ENCODE measurements around the gene DMC1. TPM values are rescaled to one million over a fixed set of nuclear protein-coding genes. Genes with fewer than 3 reads are reported as not detected.

DMC1 gene
- total RNA-seq, 1 experiment from 2014 or later, result 4.4 TPM

- no peak for TF ChIP-seq CTCF (IDR thresholded peaks at IDR 0.05; ENCODE audit: unreplicated experiment)
- H3K4me3 Mint-ChIP-seq (ENCODE audit: low read depth, unreplicated experiment), result no peak overlapping the region
- no TSS peak for BruUV-seq (replicated peaks)
- intact Hi-C loops (cut with micrococcal nuclease; ENCODE audit: unreplicated experiment), result no loop called here
- no peak overlapping the region for H3K27ac Mint-ChIP-seq (ENCODE audit: unreplicated experiment)
- DNase-seq, result no peak
- CTCF ChIA-PET, result no interaction called here
- H3K36me3 Mint-ChIP-seq (ENCODE audit: insufficient read depth, unreplicated experiment), result peaks cover 89% of the 10 kb centered on the region
- H3K4me1 Mint-ChIP-seq (ENCODE audit: low read depth, unreplicated experiment), result no peaks in the 10 kb centered on the region
- no peaks in the 10 kb centered on the region for H3K27me3 Mint-ChIP-seq (ENCODE audit: unreplicated experiment)
- H3K9me3 Mint-ChIP-seq (ENCODE audit: low read depth, unreplicated experiment), result no peaks in the 10 kb centered on the region
Measured at GRCh38 chr22:38490475-38490874, 79.5 kb downstream of the DMC1 start.

- no peak for DNase-seq
- no peak for TF ChIP-seq CTCF (IDR thresholded peaks at IDR 0.05; ENCODE audit: unreplicated experiment)
- intact Hi-C loops (cut with micrococcal nuclease; ENCODE audit: unreplicated experiment), result no loop called here
- Mint-ChIP-seq H3K4me1 (ENCODE audit: low read depth, unreplicated experiment) (no peaks in the 10 kb centered on the region), H3K9me3 (ENCODE audit: low read depth, unreplicated experiment) (no peaks in the 10 kb centered on the region), H3K27me3 (ENCODE audit: unreplicated experiment) (no peaks in the 10 kb centered on the region), H3K4me3 (ENCODE audit: low read depth, unreplicated experiment) (no peak overlapping the region), H3K27ac (ENCODE audit: unreplicated experiment) (peak overlapping the region; percentile 6), H3K36me3 (ENCODE audit: insufficient read depth, unreplicated experiment) (peaks cover 89% of the 10 kb centered on the region)
- BruUV-seq (replicated peaks), result no TSS peak
- CTCF ChIA-PET, result no interaction called here
Measured at GRCh38 chr22:38489561-38490145, 80.3 kb downstream of the DMC1 start.

- Mint-ChIP-seq H3K27ac (ENCODE audit: unreplicated experiment) (peak overlapping the region; percentile 6), H3K27me3 (ENCODE audit: unreplicated experiment) (no peaks in the 10 kb centered on the region), H3K9me3 (ENCODE audit: low read depth, unreplicated experiment) (no peaks in the 10 kb centered on the region), H3K36me3 (ENCODE audit: insufficient read depth, unreplicated experiment) (peaks cover 90% of the 10 kb centered on the region), H3K4me3 (ENCODE audit: low read depth, unreplicated experiment) (no peak overlapping the region), H3K4me1 (ENCODE audit: low read depth, unreplicated experiment) (no peaks in the 10 kb centered on the region)
- no peak for DNase-seq
- TF ChIP-seq CTCF (IDR thresholded peaks at IDR 0.05; ENCODE audit: unreplicated experiment), result no peak
- BruUV-seq (replicated peaks), result no TSS peak
- CTCF ChIA-PET, result no interaction called here
- intact Hi-C loops (cut with micrococcal nuclease; ENCODE audit: unreplicated experiment), result no loop called here
Measured at GRCh38 chr22:38489142-38489541, 80.8 kb downstream of the DMC1 start.

- intact Hi-C loops (cut with micrococcal nuclease; ENCODE audit: unreplicated experiment), result no loop called here
- no peak for DNase-seq
- Mint-ChIP-seq H3K27ac (ENCODE audit: unreplicated experiment) (peak overlapping the region; percentile 23), H3K27me3 (ENCODE audit: unreplicated experiment) (no peaks in the 10 kb centered on the region), H3K4me3 (ENCODE audit: low read depth, unreplicated experiment) (no peak overlapping the region), H3K36me3 (ENCODE audit: insufficient read depth, unreplicated experiment) (peaks cover 90% of the 10 kb centered on the region), H3K9me3 (ENCODE audit: low read depth, unreplicated experiment) (no peaks in the 10 kb centered on the region), H3K4me1 (ENCODE audit: low read depth, unreplicated experiment) (no peaks in the 10 kb centered on the region)
- no peak for TF ChIP-seq CTCF (IDR thresholded peaks at IDR 0.05; ENCODE audit: unreplicated experiment)
- CTCF ChIA-PET, result no interaction called here
- no TSS peak for BruUV-seq (replicated peaks)
Measured at GRCh38 chr22:38487946-38488345, 82.0 kb downstream of the DMC1 start.
